H9 (cell line): ENCODE data around the gene ADAP2. TPM values are rescaled to one million over a fixed set of nuclear protein-coding genes. Genes with fewer than 3 reads are reported as not detected.

ENCODE experiments used
- DNase-seq: peaks from one replicate; pipeline ENCODE4 v3.0.0-alpha.2; 2017
- H2AFZ ChIP-seq: one replicate; pipeline ENCODE4 v1.6.1; 2013; ENCODE audit warnings: mild to moderate bottlenecking, low read length, control low read depth, moderate library complexity
- H2AK5ac ChIP-seq: 2 replicates; pipeline ENCODE4 v1.6.1; 2013; ENCODE audit warnings: low read length, control low read depth, mixed read lengths; ENCODE audit not compliant: insufficient read length
- H2BK120ac ChIP-seq: one replicate; pipeline ENCODE4 v1.6.1; 2013; ENCODE audit warnings: low read depth, mild to moderate bottlenecking, low read length, control low read depth, inconsistent platforms; ENCODE audit not compliant: poor library complexity, severe bottlenecking
- H2BK12ac ChIP-seq: 2 replicates; pipeline ENCODE4 v1.6.1; 2013; ENCODE audit warnings: low read length, control low read depth, mixed read lengths, low read depth; ENCODE audit not compliant: insufficient read length
- H2BK15ac ChIP-seq: 2 replicates; pipeline ENCODE4 v1.6.1; 2013; ENCODE audit warnings: low read depth, low read length, control low read depth
- H2BK20ac ChIP-seq: one replicate; pipeline ENCODE4 v1.6.1; 2013; ENCODE audit warnings: low read depth, mild to moderate bottlenecking, low read length, control low read depth, inconsistent platforms; ENCODE audit not compliant: poor library complexity, severe bottlenecking
- H2BK5ac ChIP-seq: 2 replicates; pipeline ENCODE4 v1.6.1; 2013; ENCODE audit warnings: low read length, control low read depth, mixed read lengths; ENCODE audit not compliant: insufficient read length
- H3K14ac ChIP-seq: 2 replicates; pipeline ENCODE4 v1.6.1; 2013; ENCODE audit warnings: low read length, control low read depth; ENCODE audit not compliant: insufficient read depth
- H3K18ac ChIP-seq: 2 replicates; pipeline ENCODE4 v1.6.1; 2013; ENCODE audit warnings: low read depth, mild to moderate bottlenecking, mixed read lengths, low read length, control low read depth; ENCODE audit not compliant: insufficient read length
- H3K23ac ChIP-seq: 2 replicates; pipeline ENCODE4 v1.6.1; 2013; ENCODE audit warnings: low read length, control low read depth, mixed read lengths, low read depth; ENCODE audit not compliant: insufficient read length
- H3K23me2 ChIP-seq: 2 replicates; pipeline ENCODE4 v1.6.1; 2013; ENCODE audit warnings: low read depth, mild to moderate bottlenecking, mixed read lengths, low read length, control low read depth; ENCODE audit not compliant: insufficient read length, poor library complexity, severe bottlenecking
- H3K27ac ChIP-seq: 2 replicates; pipeline ENCODE4 v1.5.1; 2013; ENCODE audit warnings: low read length, control low read depth, mixed read lengths, low read depth; ENCODE audit not compliant: insufficient read length
- H3K27me3 ChIP-seq: 2 replicates; pipeline ENCODE4 v1.6.1; 2013; ENCODE audit warnings: low read length, control low read depth, inconsistent platforms; ENCODE audit not compliant: insufficient read depth
- H3K4ac ChIP-seq: 2 replicates; pipeline ENCODE4 v1.6.1; 2013; ENCODE audit warnings: low read depth, mild to moderate bottlenecking, control low read depth, inconsistent platforms, low read length, moderate library complexity
- H3K4me1 ChIP-seq: 2 replicates; pipeline ENCODE4 v1.6.1; 2013; ENCODE audit warnings: low read length, control low read depth, inconsistent platforms; ENCODE audit not compliant: insufficient read depth
- H3K4me2 ChIP-seq: 2 replicates; pipeline ENCODE4 v1.6.1; 2013; ENCODE audit warnings: low read length, control low read depth, mixed read lengths; ENCODE audit not compliant: insufficient read length, insufficient read depth
- H3K56ac ChIP-seq: 2 replicates; pipeline ENCODE4 v1.6.1; 2013; ENCODE audit warnings: low read depth, mild to moderate bottlenecking, mixed read lengths, low read length, control low read depth; ENCODE audit not compliant: insufficient read length
- H3K79me1 ChIP-seq: 2 replicates; pipeline ENCODE4 v1.6.1; 2013; ENCODE audit warnings: low read depth, mild to moderate bottlenecking, moderate library complexity, low read length, control low read depth, inconsistent platforms; ENCODE audit not compliant: insufficient read depth, poor library complexity, severe bottlenecking
- H3K79me2 ChIP-seq: 2 replicates; pipeline ENCODE4 v1.6.1; 2013; ENCODE audit warnings: low read length, control low read depth, inconsistent platforms; ENCODE audit not compliant: insufficient read depth
- H3K9ac ChIP-seq: 2 replicates; pipeline ENCODE4 v1.6.1; 2013; ENCODE audit warnings: low read length, control low read depth, mixed read lengths; ENCODE audit not compliant: insufficient read length; ENCODE audit errors: extremely low read depth
- H3K9me3 ChIP-seq: one replicate; pipeline ENCODE4 v1.6.1; 2013; ENCODE audit warnings: low read depth, low read length, inconsistent platforms; ENCODE audit not compliant: control insufficient read depth
- H3T11ph ChIP-seq: one replicate; pipeline ENCODE4 v1.6.1; 2013; ENCODE audit warnings: mild to moderate bottlenecking, low read length, control low read depth, inconsistent platforms
- H4K20me1 ChIP-seq: one replicate; pipeline ENCODE4 v1.6.1; 2013; ENCODE audit not compliant: control insufficient read depth, insufficient read length, insufficient read depth
- H4K5ac ChIP-seq: 2 replicates; pipeline ENCODE4 v1.6.1; 2013; ENCODE audit warnings: low read depth, mild to moderate bottlenecking, mixed read lengths, low read length, control low read depth; ENCODE audit not compliant: insufficient read length
- H4K8ac ChIP-seq: replicated peaks from 2 replicates; pipeline ENCODE4 v1.6.1; 2013; ENCODE audit warnings: low read length, control low read depth, mixed read lengths, low read depth; ENCODE audit not compliant: insufficient read length
- H4K91ac ChIP-seq: 2 replicates; pipeline ENCODE4 v1.6.1; 2013; ENCODE audit warnings: low read depth, mild to moderate bottlenecking, moderate library complexity, mixed read lengths, low read length, control low read depth; ENCODE audit not compliant: insufficient read length
- H3K27ac Mint-ChIP-seq, 3 experiments: 2 replicates in 2 of 3; 3 replicates in 1 of 3; pipeline ENCODE4 v1.8.0; 2020 to 2021; ENCODE audit warnings: mixed read lengths in 3 of 3, mild to moderate bottlenecking in 1 of 3, moderate library complexity in 1 of 3
- H3K27me3 Mint-ChIP-seq: 2 replicates; pipeline ENCODE4 v1.8.0; 2021; ENCODE audit warnings: low read depth, mild to moderate bottlenecking, moderate library complexity, mixed read lengths
- H3K36me3 Mint-ChIP-seq, 3 experiments: 2 replicates in 2 of 3; 3 replicates in 1 of 3; pipeline ENCODE4 v1.8.0; 2020 to 2021; ENCODE audit warnings: low read depth in 3 of 3, mixed read lengths in 3 of 3; ENCODE audit not compliant: insufficient read depth in 1 of 3
- H3K4me1 Mint-ChIP-seq, 2 experiments: 2 replicates each; pipeline ENCODE4 v1.8.0; 2020; ENCODE audit warnings: mixed read lengths in 2 of 2
- H3K4me3 Mint-ChIP-seq, 2 experiments: 2 replicates in 1 of 2; 3 replicates in 1 of 2; pipeline ENCODE4 v1.8.0; 2020 to 2021; ENCODE audit warnings: mild to moderate bottlenecking in 2 of 2, mixed read lengths in 2 of 2, moderate library complexity in 1 of 2
- H3K9me3 Mint-ChIP-seq, 2 experiments: 2 replicates in 1 of 2; 3 replicates in 1 of 2; pipeline ENCODE4 v1.8.0; 2020; ENCODE audit warnings: mild to moderate bottlenecking in 2 of 2, mixed read lengths in 2 of 2, moderate library complexity in 1 of 2
- WGBS: extraction: QIAGEN DNeasy Blood & Tissue Kit; methylation state at CpG from one replicate; pipeline ENCODE4 v1.1.7; 2013; ENCODE audit warnings: missing lambda C conversion rate, low lambda C conversion rate, mixed read lengths; ENCODE audit not compliant: insufficient read length; ENCODE audit errors: extremely low coverage; 5-methylcytosine and 5-hydroxymethylcytosine counted together
- total RNA-seq: library from RNA; stranded (reverse); gene quantifications from 2 replicates; pipeline ENCODE4 v1.2.1, GENCODE V29; 2021
- TF ChIP-seq, protein P1 (sequence below): fragments of 200-600 bp; sonication (generic); conservative IDR thresholded peaks from 3 replicates; pipeline ENCODE4 v1.8.0; 2021; ENCODE audit warnings: antibody characterized with exemption, mild to moderate bottlenecking

ADAP2 gene
- total RNA-seq, 1 experiment from 2014 or later: 1.2 TPM

DNA sequence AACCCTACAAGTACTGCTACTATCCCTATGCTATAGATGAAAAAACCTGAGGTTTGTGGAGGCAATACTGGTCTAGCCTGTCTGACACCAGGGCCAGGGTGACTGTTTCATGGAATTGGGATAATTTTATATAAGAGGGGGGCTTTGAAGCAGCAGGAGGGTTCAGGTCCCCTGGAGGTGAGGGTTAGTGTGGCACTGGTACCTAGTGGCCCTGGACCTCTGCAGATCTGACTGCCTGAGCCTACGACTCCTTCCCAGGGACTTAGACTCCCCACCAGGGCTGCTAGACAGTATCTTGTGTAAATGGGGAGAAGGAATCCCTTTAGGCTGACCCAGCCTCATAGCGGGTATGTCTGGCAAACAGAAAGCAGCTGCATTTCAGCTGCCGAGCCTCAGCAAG is 6.8 kb downstream of the ADAP2 start:
- no peaks in the 10 kb centered on the region for H3K4me1 Mint-ChIP-seq
- H3K27me3 Mint-ChIP-seq: peaks cover 32% of the 10 kb centered on the region
- H3K4me2 ChIP-seq: no peak overlapping the region
- no peak overlapping the region for H3K18ac ChIP-seq
- no peak for DNase-seq
- no peaks in the 10 kb centered on the region for H3K23me2 ChIP-seq
- H3K4ac ChIP-seq: no peak overlapping the region
- no CpG with 5 or more reads among the region's 3 CpGs for WGBS
- H3K56ac ChIP-seq: no peak overlapping the region
- TF ChIP-seq, protein P1, sequence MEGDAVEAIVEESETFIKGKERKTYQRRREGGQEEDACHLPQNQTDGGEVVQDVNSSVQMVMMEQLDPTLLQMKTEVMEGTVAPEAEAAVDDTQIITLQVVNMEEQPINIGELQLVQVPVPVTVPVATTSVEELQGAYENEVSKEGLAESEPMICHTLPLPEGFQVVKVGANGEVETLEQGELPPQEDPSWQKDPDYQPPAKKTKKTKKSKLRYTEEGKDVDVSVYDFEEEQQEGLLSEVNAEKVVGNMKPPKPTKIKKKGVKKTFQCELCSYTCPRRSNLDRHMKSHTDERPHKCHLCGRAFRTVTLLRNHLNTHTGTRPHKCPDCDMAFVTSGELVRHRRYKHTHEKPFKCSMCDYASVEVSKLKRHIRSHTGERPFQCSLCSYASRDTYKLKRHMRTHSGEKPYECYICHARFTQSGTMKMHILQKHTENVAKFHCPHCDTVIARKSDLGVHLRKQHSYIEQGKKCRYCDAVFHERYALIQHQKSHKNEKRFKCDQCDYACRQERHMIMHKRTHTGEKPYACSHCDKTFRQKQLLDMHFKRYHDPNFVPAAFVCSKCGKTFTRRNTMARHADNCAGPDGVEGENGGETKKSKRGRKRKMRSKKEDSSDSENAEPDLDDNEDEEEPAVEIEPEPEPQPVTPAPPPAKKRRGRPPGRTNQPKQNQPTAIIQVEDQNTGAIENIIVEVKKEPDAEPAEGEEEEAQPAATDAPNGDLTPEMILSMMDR: no peak
- no peak overlapping the region for H3K14ac ChIP-seq
- no peaks in the 10 kb centered on the region for H3K9me3 ChIP-seq
- H3T11ph ChIP-seq: no peak overlapping the region
- H3K9ac ChIP-seq: no peak overlapping the region
- no peaks in the 10 kb centered on the region for H3K79me2 ChIP-seq
- no peaks in the 10 kb centered on the region; the same call in 1 of the 2 replicates for H3K27me3 ChIP-seq
- H2AK5ac ChIP-seq: no peak overlapping the region
- H3K9me3 Mint-ChIP-seq: no peaks in the 10 kb centered on the region
- no peak overlapping the region for H3K23ac ChIP-seq
- H3K4me3 Mint-ChIP-seq: no peak overlapping the region
- H2BK20ac ChIP-seq: no peak overlapping the region
- H4K8ac ChIP-seq: no peak overlapping the region
- H4K20me1 ChIP-seq: no peaks in the 10 kb centered on the region
- H3K79me1 ChIP-seq: no peaks in the 10 kb centered on the region
- H4K91ac ChIP-seq: no peak overlapping the region
- H3K27ac ChIP-seq: no peak overlapping the region
- no peaks in the 10 kb centered on the region for H3K4me1 ChIP-seq
- no peak overlapping the region for H4K5ac ChIP-seq
- H2AFZ ChIP-seq: no peak overlapping the region
- no peak overlapping the region for H2BK120ac ChIP-seq
- no peak overlapping the region for H2BK5ac ChIP-seq
- no peaks in the 10 kb centered on the region for H3K36me3 Mint-ChIP-seq
- H2BK15ac ChIP-seq: no peak overlapping the region
- H3K27ac Mint-ChIP-seq: no peak overlapping the region
- no peak overlapping the region for H2BK12ac ChIP-seq
